Erythroblast (primary cell): ENCODE data around the gene DHRSX.

Experiments used
- GATA1 ChIP-seq: IDR thresholded peaks from 2 replicates; pipeline ENCODE4 v1.6.1; 2011; ENCODE audit warnings: low read depth, mild to moderate bottlenecking, control low read depth, low read length, moderate library complexity
- POLR2A ChIP-seq: IDR thresholded peaks from 2 replicates; pipeline ENCODE4 v1.6.1; 2011; ENCODE audit warnings: mild to moderate bottlenecking, low read length

- TF ChIP-seq POLR2A (no peak), GATA1 (no peak)
These were observed 158.5 kb downstream of the DHRSX start for GRCh38 chrX:2342281-2342688.
